Ishikawa (cell line): ENCODE measurements around the gene SMIM15.

Source experiments
- RAD21 ChIP-seq: IDR thresholded peaks from 2 replicates; pipeline ENCODE4 v1.6.1; 2012; ENCODE audit warnings: low read depth
- REST ChIP-seq: IDR thresholded peaks from 2 replicates; pipeline ENCODE4 v1.6.1; 2012; ENCODE audit warnings: low read depth, mild to moderate bottlenecking
- YY1 ChIP-seq: IDR thresholded peaks from 2 replicates; pipeline ENCODE4 v1.6.1; 2012; ENCODE audit warnings: low read depth
- ZBTB7A ChIP-seq: IDR thresholded peaks from 2 replicates; pipeline ENCODE4 v1.6.1; 2012; ENCODE audit warnings: low read depth

DNA sequence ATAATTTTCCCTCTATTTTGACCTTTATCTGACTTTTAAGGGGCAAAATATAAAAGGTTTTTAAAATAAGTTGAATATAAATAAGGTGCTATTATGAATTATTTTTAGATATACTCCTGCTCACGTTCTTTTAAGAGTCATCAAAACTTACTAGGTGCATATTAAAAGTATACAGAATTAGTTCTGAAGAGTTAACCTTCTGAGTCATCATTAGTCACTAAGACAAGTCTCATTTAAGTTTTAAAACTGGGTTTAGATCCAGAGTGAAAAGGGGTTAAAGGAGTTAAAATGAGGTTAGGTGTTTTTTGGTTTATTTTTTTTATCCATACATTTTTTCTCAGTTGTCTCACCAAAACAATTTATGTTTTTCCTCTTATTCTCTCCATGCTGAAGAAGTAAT lies 41.7 kb downstream of the SMIM15 start:
- no peak for TF ChIP-seq RAD21
- no peak for TF ChIP-seq ZBTB7A
- no peak for TF ChIP-seq YY1
- no peak for TF ChIP-seq REST
